KG1 (cell line): ENCODE results near the gene STAMBPL1.
"Not testable (repeated sequence)": the region's sequence is repeated elsewhere in the genome, so short reads cannot be mapped to it uniquely, and the experiment has no call there.

ENCODE experiments used
- DNase-seq: peaks from one replicate; lab custom pipeline; 2025; lab: John Stamatoyannopoulos, UW

Gene STAMBPL1

GRCh38 chr10:88857831-88858230 is 22.2 kb upstream of the STAMBPL1 start:
- no peak for DNase-seq

GRCh38 chr10:88858491-88858890 is 21.6 kb upstream of the STAMBPL1 start:
- no peak for DNase-seq

GRCh38 chr10:88861036-88861435 is 19.0 kb upstream of the STAMBPL1 start:
- no peak for DNase-seq

DNA sequence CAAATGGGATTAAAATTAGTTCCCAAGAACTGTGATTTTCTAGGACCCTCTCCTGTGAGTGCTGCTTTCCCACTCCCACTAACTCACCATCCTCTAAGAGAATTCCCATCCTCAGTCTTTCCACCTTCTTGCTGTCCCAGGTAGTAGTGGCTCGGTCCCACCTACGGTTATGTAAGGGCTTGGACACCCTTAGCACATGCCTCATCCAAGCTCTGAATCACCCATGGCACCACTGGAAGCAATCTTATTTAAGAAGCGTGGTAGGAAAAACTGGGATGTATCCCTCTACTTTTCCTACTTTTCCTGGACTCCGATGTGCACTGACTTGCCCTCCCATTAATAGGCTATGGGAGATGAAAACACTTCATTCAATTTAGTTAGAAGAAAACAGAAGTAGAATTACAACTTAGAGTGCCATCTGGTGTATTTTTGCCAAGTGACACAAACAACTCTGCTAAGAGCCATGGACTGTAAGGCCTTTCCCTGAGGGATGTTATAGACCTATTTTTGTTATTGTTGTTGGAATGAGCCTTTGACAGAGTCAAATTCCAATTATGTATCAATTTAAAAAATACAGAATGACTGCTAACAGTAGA is 14.7 kb upstream of the STAMBPL1 start:
- no peak for DNase-seq

DNA sequence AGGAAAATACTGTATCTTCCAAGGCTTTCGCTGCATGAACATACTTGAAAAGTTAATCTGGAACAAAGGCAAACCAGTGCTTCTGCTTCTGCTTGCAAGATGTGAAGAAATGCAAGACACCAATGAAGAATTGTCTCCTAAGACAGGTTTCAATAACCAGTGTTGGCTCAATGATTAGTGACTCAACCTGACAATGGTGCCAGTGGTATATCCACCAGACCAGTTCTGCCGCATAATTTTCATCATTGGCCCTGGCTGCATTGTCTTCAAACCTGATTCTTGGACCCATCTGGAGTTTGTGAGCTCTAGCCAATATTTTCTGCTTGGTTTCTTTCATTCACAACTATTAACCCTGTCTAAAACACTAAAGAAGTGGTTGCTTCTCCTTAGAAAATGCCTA is 13.6 kb upstream of the STAMBPL1 start:
- DNase-seq: no peak

- DNase-seq: no peak
These were observed 10.0 kb upstream of the STAMBPL1 start for GRCh38 chr10:88870089-88870488.

- no peak for DNase-seq
These were observed 6.3 kb upstream of the STAMBPL1 start for GRCh38 chr10:88873757-88874156.

DNA sequence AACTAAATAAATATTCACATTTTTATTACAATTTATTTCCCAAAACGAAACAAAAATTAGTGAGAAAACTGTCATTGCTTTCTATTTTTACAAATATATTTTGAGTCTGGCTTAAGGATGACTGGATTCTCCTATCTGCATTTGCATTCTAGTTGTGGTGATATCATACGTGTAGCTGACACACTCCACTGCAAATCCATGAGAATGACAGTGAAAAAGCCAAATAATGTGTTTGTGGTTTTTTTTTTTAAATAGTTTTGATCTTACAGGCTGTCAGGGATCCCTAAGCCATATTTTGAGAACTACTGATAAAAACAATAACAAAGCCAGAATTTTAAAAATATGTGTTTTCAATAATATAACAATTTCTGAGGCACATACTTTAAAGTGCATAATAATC is 5.8 kb upstream of the STAMBPL1 start:
- no peak for DNase-seq

DNA sequence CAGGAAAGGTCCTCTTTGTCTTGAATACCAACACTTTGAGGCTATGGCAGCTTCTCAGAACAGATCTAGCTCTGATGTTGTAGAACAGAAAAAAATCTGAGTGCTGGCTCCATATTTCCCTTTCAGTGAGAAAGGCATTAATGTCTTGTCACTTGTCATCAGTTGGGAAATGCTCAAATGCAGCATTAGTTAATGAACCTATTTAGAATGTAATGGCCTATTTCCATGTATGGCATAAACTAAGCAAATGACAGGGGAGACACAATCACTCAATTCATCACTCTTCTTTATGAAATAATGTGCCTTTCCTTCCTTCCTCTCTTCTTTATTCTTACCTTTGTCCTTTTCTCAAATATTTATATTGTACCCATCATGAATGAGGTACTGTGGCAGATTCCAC is 5.0 kb upstream of the STAMBPL1 start:
- no peak for DNase-seq

DNA sequence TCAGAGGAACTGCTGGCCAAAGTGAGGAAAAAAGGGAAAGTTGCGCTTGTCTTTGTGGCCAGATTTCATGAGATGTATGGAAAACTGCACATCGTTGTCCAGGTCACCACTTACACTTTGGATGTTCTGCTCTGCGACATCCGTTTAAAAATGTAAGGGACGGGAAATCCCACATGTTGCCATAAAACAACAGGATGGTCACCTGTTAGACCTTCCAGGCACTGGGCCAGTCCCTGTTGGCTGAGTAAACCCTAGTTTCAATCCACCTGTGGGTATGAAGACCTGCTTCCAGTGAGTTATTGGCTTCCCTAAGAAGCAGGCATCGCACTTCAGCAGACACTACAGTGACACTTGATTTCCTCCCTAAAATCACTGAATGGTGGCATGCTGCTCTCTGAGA is 2.7 kb upstream of the STAMBPL1 start:
- DNase-seq: no peak

DNA sequence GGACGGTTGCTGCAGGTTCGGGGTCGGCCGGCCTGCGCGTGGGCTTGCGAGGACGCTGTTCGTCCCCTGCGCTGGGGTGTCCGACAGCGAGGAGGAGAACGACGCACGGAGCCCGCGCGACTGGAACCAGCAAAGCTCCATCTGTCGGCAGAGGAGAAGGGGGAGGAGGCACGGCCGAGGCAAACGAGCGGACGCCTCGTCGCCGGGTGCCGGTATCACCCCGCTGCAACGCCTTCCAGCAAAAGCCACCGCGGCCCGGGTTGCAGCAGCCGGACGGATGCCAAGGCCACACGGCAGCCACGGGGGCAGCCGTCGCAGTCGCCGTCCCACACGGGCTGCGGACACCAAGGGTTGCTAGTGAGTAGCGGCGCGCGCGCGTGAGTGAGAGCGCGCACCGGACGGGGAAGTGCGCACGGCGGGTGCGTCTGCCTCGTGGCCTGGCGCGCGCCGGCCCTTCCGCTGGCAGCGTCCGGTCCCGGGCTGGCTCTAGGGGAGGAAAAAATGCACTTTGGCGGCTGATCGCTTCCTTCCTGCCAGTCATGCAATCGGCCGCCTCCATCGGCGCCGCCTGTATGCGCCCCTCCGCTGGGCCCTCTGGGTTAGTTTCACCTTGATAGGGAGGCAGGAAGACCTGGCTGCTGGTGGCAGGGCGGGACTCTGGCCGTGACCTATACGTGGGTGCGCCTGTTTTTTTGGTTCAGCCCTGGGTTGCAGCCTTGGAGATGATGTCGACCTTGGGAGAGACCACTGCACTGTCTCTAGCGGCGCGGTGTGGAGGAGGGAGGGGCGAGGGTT is 434 bp downstream of the STAMBPL1 start:
- DNase-seq: peak; percentile 86

GRCh38 chr10:88881320-88881719 is 1.3 kb downstream of the STAMBPL1 start:
- DNase-seq: no peak

DNA sequence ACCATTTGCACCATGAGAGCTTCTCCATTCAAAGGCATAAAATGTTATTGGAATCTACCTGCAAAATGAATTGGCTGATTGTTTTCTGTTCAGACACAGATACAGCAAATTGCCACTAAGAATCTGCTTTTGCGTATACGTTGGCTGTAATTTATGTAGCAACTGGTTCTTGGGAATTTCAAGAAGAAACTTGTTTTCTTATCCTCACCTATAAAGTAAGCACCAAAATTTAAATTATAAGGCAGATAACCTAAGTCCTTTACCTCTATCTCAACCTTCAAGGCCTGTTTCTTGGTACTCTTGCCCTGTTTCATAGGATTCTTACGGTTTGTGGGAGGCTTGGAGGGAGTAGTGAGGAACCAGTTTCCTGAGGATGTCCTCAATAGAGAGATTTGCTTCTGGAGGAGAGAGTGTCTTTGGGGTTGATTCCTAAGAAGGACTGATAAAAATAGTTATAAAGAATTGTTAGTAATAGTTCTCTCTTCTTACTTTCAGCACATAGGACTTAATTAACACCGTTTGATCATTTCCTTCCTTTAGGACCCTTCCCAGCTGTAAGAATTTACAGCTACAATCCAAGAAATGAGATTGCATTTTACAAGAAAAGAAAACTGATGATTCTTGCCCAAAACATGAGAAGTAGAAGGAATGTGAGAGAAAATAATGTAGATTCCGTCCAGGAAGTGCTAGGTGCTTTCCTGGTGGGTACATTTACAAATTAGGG is 2.0 kb downstream of the STAMBPL1 start:
- DNase-seq: no peak

- DNase-seq: not testable (repeated sequence)
These were observed 2.8 kb downstream of the STAMBPL1 start for GRCh38 chr10:88882646-88883447.

DNA sequence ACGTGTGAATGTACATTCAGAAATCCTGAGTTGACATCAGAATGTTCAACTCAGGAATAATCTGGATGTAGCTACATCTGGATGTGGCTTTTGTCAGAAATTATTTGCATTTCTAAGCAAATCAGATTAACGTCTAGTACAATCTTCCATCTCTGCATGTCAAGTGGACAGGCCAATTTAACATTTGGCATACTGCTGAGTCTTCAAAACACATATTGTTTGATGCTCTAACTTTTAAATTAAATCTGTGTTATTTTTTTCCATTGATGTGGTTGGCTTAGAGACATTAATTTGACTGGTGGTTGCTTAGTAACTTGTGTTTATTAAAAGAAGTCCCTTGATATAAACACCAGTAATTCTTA is 3.4 kb downstream of the STAMBPL1 start:
- no peak for DNase-seq

DNA sequence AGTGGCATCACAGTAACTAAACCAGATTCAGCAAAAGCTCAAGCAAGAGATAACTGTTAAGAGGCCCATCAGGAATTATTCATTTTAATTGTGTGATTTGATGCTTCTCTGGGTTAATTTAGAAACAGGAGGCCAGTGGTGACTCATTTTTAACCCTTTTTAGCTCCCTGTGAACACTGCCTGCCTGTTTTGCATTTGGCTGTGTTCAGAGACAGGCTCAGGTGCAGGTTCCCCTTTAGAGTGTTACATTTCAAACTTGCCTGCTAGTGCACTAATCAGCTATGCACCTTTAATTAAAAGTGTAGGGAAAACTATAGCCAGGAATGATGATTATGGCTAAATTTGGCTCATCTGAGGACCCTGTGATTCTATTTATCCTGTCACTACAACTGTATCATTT is 6.5 kb downstream of the STAMBPL1 start:
- DNase-seq: no peak

DNA sequence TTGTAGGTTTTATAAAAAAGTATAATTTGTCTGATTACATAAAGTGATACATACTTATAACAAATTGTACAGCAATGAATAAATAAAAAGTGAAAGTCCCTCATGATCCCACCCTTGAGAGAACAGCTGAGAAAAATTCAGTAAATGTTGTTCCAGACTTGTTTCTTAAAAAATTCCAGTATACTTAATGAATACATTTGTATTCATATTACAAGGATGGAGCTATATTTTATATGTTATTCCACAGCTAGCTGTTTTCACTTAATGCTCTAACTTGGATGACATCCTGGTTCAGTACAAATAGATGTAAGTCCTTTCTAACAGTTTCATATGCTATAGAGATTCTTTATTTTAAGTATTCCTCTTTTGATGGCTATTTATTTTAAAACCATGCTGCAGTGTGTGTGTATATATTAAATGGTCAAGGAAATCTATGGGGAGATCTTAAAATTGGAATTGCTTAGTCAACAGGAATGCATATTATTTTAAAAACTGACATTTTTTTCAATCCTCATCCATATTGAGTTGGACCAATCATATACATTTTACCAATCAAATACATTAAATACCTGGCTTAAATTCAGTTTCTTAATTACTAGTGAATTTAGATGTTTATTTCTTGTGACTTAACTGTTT is 8.9 kb downstream of the STAMBPL1 start:
- no peak for DNase-seq

DNA sequence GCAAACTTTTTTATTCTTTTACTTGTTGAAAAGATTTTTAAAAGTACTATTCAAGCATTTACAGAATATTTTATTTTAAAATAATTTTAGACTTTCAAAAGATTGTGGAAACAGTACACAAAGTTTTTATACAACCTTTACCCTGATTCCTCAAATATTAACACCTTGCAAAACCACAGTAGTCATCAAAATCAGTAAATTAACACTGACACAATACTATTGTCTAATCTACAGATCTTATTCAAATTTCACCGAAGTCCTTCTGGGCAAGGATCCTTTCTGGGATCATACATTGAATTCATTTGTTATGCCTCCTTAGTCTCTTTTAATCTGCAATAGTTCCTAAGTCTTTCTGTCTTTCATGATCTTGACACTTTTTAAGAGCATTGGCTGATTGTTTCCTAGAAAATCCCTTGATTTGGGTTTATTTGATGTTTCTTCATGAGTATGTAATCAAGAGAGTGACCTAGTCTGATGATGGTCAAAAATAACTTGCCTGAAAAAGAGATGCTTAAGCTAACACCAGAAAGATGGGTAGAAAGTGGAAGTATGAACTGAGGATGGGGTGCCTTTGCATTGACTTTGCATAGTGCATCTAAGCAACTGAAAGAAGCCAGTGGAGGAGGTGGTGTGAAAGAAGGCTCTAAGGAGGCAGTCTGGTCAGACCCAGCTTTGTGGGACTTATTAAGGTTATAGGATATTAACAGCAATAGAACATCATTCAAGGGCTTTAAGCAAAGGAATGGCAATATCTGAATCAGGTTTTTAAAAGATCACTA is 9.7 kb downstream of the STAMBPL1 start:
- no peak for DNase-seq

DNA sequence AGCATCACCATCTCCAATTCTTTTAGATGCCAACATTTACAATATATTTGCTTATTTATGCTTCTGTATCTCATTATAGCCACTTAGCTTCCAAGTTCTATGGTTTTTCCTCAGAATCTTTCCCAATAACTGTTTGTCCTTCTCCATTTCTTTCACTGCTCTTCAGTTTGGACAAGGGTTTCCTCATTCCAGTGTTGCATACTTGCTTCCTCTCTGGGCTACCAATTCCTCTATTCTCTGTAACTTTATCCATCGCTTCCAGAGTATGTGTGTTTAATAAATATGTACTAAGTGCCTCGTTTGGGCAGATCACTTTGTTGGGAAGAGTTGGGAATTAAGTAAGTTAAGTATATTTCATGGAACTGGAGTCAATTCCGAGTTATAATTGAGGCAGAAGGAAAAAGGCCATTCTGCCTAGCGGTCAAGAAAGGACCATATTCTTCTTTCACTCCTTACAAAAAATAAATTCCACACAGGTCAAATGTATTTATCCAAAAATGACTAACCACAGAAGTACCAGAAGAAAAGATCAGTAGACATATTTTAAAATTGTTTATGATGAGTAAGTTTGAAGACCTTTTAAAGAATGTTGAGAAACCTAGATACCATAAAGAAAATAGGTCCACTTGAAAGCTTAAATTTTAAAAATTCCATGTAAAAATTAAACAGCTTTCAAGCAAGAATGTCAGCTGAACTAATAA is 10.8 kb downstream of the STAMBPL1 start:
- no peak for DNase-seq

DNA sequence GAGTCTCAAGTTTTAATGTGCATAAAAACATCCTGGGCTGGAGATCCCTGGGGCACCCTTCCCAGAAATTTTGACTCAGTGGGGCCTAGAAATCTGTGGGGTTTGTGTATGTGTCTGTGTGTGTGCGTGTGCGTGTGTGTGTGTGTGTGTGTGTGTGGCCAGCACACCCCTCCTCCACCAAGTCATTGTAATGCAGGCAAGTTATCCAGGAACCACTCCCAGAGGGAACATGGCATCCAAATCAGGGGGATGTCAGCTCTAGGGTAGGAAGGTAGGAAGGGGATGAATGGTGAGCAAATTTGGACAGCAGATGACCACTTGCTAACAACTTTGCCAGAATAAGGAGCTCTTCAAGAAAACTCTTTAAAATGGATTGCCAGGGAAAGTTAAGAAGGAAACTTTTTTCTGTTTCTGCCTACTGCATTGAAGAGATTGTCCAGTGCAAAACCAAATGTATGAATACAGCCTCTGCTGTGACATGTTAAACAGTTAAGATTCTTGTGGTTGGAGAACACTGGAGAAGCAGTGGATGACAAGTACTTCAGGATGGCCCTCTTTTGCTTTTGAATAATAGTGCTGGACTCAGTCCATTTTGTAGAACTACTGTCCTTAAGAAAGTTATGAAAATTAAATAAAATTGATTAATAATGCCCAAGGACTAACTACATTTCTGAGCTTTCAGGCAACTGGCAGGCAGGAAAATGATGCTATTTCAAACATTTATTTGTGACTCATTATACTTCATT is 12.3 kb downstream of the STAMBPL1 start:
- DNase-seq: no peak
